NCI-H2081 treated with DMSO at 0.1 percent for 48 hours (cell line): ENCODE measurements around the gene FKBP1B.
"Not testable (repeated sequence)": the region's sequence is repeated elsewhere in the genome, so short reads cannot be mapped to it uniquely, and the experiment has no call there.

ENCODE experiments used
- DNase-seq: peaks from one replicate; lab custom pipeline; 2025; lab: John Stamatoyannopoulos, UW

The FKBP1B gene

DNA sequence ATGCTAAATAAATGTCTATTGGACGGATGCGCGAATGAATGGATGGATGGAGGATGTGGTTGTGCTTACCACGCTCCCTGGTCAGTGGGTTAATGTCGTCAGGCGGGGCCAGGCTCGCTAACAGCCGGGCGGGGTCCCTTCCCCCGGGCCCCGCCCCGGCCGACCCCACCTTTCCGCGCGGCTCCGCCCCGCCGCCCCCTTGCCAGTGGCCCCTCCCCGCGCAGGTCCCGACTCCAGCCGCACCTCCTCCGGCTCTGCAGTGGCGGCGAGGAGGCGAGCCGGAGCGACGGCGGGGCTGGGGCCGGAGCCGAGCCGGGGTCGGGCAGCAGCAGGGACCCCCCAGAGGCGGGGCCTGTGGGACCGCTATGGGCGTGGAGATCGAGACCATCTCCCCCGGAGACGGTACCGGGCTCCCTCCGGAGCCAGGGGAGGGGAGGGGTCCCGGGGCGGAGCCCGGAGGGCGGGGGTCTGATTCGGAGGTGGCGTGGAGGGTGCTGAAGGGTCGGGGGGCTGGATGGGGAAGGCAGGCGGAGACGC is at the start of gene FKBP1B:
Gene FKBP1B (plus strand): TSS at position 257 of the 537 bp plus-strand sequence. CDS start 109 bp downstream, at position 366.
- DNase-seq: no peak

DNA sequence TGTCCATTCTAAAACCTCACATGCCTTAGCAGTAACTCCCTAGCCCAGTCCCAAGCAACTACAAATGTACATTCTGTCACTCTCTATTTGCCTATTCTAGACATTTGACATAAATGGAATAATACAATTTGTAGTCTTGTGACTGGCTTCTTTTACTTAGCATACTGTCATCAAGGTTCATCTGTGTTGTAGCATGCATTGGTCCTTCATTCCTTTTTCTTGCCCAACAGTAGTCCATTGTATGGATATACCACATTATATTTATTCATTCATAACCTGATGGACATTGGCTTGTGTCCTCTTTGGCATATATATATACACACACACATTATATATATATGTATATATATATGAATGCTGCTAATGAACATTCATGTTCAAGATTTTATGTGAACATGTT is 41.8 kb upstream of the FKBP1B start:
- DNase-seq: no peak

DNA sequence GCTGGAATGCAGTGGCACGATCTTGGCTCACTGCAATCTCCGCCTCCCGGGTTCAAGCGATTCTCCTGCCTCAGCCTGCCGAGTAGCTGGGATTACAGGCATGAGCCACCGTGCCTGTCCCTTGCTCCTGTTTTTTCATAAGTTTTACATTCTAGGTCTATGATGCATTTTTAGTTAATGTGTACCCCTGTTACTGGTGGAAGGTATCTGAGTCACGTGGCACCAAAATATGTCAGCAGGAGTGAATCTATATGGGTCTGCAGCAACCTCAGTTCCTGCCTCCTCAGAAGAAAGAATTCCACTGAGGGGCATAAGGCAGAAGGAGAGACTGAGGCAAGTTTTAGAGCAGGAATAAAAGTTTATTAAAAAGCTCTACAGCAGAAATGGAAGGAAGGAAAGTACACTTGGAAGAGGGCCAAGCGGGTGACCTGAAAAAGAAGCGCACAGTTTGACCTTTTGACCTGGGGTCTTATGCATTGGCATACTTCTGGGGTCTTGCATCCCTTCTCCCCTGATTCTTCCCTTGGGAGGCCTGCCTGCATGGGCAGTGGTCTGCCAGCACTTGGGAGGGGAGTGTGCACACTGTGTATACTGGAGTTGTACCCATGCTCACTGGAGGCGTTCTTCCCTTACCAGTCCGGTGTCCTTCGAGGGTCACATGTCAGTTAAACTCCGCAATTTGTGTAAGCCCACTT is 40.7 kb upstream of the FKBP1B start:
- no peak for DNase-seq

DNA sequence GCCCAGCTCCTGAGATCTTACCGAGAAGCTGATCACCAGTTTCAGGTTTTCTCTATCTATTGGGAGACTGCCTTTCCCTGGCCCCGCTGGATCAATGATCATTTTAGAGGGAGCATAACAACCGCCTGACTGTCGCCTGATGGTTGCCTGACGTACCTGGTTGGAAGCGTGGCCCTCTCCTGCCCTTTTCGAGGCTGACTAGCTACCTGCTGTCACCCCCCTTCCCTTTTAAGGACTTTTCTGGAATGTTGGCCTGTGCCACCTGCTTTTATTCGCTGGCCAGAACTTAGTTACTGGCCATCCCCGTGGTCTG is 40.2 kb upstream of the FKBP1B start:
- no peak for DNase-seq

DNA sequence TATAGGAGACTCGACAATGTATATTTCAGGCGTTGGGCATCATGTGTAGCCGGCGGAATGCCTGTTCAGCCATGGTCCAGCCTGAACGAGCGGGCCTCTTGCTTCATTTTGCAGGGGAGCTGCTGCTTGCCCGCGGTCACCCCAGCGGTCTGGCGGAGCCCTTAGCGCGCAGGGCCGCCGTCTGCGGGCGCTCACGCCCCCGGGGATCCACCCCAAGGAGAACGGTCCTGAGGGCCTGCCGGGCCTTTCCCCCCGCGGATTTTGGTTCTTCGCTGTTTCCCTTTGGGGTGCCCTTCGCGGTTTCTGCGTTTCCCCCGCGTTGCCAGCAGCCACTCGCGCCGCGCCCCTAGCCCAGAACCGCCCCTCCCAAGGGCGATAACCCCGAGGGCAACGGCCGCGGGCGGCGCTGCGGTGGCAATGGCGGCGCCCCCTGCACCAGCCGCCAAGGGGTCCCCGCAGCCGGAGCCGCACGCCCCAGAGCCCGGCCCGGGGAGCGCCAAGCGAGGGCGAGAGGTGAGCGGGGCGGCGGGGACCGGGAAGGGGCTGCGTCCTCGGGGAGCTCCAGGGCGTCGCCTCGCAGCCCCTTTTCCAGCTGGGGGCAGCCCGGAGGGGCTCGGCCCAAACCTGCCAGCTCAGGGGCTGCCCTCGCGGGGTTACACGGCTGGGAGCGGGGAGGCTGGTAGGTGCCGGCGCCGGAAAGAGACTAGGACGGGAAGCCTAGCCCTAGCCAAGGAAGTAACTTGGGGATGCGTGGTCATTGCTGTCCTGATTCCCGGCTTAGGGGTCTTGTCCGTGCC is 39.7 kb upstream of the FKBP1B start, which contains the start of gene MFSD2B:
Gene MFSD2B (plus strand): TSS at position 406 of the 797 bp plus-strand sequence. CDS start 12 bp downstream, at position 418.
- no peak for DNase-seq

DNA sequence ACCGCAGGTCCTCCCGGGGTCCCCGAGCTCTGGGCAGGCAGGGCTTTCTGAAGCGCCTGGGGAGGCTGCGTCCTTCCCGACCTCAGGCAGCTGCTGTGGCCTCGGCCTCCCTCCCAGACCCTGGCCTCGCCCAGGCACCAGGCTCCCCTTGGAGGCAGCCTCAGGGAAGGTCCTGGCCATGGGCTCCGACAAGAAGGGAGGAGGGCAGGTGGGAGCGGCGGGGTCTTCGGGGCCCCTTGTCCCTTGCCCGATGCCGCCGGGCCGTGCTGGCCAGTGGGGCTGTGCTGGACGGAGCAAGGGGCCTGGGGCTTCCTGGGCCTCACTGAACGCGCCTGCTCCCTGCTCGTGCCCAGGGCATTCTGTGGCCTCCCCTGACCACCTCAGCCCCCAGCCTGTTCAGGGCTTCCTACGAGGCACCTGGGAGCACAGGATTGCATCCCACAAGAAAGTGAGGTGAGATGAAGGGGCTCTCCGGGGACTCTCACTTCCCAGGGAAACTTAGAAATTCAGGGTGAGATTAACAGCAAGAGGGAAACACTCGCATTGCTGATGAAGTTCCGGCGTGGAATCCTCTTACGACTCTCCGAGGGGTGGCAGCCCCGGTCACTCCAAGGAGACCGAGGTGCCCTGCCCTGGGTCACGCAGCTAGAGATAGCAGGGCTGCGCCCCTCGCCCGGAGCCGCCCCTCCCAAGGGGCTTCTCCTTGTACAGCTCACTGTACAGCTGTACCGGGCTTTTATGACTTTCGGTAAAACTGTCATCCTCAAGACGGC is 38.9 kb upstream of the FKBP1B start:
- no peak for DNase-seq

DNA sequence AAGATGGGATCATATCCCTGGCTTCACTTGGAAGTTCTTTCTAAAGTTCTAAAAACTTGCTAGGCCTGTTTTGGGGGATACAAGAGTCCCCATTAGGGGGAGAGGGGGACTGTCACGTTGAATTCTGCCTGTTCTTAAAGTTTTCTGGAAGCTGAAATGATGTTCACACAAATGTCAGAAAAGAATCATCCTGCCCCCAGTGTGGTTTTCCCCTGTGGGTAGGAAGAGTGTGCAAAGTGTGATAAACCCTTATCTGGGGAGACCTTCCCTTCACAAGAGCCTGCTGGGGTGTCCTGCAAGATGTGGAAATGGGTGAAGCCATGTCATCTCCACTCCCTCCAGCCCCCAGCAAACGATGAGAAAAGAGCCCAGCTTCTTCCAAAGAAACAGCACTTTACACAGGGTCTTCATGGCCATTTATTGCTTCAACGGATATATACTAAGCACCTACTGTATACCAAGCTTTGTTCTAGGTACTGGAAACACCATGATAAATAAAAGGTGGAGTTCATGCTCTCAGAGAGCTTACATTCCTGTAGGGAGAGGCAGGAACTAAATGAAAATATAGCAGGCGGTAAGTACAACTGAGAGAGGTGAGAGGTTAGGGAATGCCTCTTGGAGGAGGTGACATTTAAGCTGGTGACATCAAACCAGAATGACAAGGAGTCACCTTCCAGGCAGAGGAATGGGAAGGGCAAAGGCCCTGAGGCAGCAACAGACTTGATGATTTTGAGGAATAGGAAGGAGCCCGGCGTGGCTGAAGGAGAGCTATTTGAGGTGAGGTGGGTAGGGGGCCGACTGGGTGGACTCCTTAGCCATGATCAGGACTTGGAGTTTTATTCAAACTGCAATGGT is 38.1 kb upstream of the FKBP1B start:
- no peak for DNase-seq

DNA sequence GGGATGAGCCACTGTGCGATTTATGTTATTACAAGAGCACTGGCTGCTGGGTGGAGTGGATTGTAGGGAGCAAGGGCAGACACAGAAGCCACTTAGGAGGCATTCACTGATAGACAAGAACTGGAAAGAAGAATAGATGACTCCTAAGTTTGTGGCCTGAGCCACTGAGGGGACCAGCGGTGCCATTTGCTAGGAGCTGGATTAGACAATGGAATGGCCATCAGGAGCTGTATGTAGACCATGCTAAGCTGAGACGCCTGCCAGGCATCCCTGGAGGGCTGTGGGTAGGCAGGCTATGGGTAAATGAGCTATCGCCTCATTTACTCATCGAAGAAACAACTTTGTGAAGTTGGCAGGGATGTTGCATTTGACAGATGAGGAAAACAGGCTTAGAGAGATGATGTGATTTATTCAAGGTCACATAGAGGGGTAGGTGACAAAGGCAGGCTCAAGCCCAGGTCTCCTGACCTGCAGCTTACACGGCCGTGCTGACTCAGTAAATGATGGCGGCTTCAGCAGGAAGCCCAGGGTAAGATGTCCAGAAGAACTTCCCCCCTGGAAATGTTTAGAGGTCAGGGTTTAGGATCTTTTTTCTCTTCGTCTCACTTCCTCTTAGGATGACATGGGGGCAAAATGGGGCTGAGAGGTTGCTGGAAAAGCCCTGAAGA is 36.9 kb upstream of the FKBP1B start:
- DNase-seq: no peak

DNA sequence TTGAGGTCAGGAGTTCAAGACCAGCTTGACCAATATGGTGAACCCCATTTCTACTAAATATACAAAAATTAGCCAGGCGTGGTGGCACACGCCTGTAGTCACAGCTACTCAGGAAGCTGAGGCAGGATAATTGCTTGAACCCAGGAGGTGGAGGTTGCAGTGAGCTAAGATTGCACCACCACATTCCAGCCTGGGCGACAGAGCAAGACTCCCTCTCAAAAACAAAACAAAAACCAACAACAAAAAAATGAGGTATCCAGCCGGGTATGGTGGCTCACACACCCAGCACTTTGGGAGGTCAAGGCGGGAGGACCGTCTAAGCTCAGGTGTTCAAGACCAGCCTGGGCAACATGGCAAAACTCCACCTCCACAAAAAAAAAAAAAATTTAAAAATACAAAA is 34.6 kb upstream of the FKBP1B start:
- DNase-seq: not testable (repeated sequence)

DNA sequence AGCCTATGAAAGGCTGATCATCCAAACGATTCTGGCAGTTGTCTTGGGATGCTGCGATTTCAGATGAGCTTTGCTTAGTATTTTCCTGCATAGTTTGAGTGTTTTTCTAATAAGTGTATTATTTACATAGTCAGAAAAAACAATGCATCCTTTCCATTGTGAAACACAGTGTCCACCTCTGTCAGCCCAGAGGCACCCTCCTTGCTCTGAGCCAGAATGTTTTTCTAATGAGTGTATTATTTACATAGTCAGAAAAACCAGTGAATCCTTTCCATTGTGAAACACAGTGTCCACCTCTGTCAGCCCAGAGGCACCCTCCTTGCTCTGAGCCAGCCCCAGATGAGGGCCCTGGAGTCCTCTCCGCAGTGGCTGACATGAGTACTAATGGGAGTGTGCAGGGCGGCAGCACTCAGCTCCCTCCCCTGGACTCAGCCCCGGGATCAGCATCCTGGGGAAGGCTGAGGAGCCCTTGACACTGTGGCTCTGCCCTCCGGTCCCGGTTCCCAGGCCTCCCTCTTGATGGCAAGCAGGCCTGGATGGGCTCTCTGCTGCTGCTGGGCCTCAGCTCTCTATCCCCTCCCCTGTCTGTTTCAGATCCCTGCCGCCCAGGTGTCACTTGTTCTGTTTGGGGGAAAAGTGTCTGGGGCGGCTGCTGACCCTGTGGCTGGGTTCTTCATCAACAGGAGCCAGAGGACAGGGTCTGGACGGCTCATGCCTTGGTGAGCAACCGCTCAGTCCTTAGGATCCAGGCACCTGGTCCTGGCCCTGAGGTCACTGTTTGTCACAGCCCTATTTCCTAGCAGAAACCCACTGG is 33.8 kb upstream of the FKBP1B start:
- DNase-seq: no peak

DNA sequence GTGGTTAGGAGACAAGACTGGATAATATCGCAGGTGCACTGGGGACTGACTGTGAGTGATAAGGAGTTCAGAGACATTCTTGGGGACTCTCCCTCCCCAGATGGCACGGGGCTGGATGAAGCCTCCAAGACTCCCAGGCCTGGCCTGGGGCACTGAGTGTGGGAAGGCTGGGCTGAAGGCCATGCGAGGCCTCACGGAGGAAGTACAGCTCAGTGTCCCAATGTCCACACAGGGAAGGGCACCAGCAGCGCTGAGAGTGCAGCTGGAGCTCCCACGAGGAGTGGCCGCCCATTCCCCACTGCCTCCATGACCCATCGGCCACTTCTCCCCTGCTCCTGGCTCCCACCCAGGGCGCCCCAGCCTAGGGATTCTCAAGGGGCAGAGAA is 33.2 kb upstream of the FKBP1B start:
- no peak for DNase-seq

DNA sequence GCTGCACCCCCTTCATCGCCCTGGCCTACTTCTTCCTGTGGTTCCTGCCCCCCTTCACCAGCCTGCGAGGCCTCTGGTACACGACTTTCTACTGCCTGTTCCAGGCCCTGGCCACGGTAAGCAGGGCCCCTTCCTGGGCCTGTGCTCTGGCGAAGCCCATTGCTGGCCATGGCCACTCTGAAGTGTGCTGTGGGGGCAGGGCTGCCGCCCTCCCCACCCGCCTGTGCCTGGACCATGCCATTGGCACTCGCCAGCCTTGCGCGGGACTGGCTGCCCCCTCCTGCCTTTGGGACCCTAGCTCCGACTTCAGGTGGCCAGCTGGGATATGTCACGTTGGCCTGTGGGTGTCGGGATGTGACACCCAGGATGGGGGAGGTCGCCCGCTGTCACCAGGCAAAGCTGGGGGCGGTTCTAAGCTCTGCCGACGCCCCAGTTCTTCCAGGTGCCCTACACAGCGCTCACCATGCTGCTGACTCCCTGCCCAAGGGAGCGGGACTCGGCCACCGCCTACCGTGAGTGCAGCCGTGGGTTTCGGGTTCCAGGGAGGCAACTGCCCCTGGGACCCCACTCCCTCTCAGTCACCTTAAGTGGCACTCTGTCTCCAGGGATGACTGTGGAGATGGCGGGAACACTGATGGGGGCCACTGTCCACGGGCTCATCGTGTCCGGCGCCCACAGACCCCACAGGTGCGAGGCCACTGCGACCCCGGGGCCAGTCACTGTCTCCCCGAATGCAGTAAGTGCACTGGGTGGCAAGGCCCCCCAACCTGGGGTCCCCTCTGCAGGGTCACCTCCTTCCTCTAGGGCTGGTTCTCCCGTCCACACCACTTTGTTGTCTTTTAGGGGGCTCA is 32.5 kb upstream of the FKBP1B start:
- no peak for DNase-seq

DNA sequence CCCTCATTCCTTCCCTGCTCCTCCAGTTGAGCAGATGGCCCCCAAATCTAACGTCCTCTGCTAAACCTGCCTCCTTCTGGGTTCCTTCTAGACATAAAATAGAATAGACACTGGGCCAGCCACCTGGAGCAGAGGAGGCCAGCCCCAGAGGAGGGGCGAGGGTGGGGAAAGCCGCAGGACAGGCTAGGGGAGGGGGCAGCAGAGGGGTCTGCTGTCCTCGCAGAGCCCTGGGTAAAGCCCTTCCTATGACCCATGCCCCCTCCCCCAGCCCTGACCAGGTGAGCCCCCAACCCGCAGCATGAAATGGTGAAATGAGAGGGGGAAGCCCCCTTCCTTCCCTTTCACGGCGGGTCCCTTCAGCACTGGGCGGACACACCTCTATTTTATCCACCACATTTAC is 31.8 kb upstream of the FKBP1B start:
- no peak for DNase-seq

DNA sequence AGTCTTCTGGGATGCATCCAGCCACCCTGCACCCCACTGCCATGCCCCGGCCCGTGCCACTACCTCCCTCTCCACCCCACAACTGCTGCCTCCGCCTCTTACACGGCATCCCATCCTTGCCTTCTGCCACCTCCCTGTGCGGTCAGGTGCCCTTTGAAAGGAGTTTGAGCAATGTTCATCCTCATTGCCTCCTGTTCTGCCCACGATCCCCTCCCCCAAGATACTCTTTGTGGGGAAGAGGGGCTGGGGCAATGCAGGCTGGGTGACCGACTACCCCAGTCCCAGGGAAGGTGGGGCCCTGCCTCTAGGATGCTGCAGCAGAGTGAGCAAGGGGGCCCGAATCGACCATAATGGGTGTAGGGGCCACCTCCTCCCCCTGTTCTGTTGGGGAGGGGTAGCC is 31.3 kb upstream of the FKBP1B start:
- no peak for DNase-seq

DNA sequence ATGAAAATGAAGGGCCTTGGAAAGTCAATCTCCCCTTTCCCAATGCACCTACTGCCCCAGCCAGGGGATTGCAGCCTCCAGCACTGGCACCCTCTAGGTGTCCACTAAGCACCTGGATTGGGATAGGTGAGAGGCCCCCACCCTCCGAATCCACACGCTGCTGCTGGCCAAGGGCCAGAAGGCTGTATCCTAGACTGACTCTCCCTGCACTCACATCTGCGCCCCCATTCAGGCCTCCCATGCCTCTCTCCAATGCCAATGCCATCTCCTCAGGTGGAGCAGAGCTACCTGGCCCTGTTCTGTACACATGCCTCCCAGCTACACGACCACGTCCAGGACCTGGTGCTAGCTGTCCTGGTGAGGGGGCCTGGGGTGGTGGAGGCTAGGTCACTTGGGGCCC is 29.8 kb upstream of the FKBP1B start:
- DNase-seq: no peak

DNA sequence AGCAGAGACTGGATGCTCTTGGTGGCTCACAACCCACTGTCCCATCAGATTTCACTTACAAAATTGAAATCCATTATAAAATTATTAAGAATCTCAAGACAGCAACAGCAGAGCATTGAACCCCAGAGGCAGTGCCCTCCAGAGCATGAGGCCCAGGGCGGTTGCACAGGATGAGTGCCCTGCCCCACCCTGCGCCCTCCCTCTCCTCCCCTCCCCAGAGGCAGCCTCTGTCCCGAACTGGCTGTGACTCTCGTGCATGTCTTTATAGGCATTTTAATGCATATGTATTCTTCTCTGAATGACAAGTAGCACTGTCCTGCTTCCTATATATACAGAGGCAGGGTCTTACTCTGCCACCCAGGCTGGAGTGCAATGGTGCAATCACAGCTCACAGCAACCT is 29.3 kb upstream of the FKBP1B start:
- DNase-seq: no peak

DNA sequence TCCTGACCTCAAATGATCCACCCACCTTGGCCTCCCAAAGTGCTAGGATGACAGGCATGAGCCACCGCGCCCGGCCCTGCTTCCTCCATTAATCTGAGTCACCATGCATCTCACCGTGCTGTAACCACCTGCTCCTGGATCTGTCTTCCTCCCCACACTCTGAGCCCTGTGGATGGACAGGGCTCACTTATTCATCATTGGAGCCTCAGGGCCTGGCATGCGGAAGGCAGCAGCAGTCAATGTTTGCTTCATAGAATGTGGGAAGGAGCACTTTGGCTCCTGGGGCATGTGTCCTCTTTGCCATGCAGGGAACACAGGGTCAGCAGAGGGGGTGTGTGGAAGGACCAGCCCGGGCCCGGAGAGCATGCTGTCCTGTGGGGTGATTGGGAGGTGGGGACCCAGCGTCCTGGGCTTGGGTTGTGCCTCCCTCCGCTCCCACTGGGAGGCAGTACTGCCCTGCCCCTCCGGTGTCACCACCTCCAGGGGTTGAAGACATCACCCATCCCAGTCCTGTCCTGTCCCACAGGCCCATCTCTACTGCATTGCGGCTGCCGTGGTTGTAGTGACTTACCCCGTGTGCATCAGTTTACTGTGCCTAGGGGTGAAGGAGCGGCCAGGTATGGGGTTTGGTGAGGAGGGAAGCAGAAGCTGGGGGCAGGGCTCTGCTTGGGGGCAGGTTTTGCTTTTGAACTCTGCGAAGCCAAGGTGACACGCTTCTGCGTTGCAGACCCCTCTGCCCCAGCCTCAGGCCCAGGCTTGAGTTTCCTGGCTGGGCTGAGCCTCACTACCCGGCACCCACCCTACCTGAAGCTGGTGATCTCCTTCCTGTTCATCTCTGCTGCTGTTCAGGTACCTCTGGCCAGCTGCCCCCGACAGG is 28.2 kb upstream of the FKBP1B start:
- DNase-seq: no peak

DNA sequence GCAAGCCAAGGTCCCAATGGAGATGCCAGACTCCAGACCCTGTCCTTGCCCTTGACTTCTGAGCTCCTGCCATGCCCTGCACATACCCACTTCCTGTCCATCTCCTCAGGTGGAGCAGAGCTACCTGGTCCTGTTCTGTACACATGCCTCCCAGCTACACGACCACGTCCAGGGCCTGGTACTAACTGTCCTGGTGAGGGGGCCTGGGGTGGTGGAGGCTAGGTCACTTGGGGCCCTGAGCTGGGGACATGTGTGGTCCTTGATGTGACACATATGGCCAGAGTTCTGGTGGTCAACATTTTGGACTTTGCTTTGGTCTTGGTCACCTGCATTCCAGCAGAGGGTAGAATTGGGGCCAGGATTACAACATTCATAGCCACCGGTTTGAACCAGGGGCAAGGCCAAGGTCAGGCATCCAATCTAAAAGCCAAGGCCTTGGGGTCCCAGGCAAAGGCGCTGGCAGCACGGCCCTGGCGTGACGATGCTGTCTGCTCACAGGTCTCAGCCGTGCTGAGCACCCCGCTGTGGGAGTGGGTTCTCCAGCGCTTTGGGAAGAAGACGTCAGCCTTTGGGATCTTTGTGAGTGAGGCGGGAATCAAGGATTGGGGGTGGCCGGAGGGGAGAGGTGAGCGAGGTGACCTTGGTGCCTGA is 27.1 kb upstream of the FKBP1B start:
- DNase-seq: no peak
